ENCODE measurements around the gene QRFP. TPM values are rescaled to one million over a fixed set of nuclear protein-coding genes. Genes with fewer than 3 reads are reported as not detected.

QRFP gene
- total RNA-seq, 1 donor from 2014 or later: not detected

DNA sequence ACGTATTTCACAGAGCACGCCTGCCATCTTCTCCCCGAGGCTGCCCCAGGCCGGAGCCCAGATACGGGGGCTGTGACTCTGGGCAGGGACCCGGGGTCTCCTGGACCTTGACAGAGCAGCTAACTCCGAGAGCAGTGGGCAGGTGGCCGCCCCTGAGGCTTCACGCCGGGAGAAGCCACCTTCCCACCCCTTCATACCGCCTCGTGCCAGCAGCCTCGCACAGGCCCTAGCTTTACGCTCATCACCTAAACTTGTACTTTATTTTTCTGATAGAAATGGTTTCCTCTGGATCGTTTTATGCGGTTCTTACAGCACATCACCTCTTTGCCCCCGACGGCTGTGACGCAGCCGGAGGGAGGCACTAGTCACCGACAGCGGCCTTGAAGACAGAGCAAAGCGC is 9.6 kb downstream of the QRFP start:
- no peak for DNase-seq
- no peaks in the 10 kb centered on the region for H3K27me3 ChIP-seq
- peaks cover 85% of the 10 kb centered on the region for H3K36me3 ChIP-seq
- no peak overlapping the region for H3K27ac ChIP-seq
- H3K4me3 ChIP-seq: no peak overlapping the region
- no peaks in the 10 kb centered on the region for H3K4me1 ChIP-seq
- TF ChIP-seq, protein P1, sequence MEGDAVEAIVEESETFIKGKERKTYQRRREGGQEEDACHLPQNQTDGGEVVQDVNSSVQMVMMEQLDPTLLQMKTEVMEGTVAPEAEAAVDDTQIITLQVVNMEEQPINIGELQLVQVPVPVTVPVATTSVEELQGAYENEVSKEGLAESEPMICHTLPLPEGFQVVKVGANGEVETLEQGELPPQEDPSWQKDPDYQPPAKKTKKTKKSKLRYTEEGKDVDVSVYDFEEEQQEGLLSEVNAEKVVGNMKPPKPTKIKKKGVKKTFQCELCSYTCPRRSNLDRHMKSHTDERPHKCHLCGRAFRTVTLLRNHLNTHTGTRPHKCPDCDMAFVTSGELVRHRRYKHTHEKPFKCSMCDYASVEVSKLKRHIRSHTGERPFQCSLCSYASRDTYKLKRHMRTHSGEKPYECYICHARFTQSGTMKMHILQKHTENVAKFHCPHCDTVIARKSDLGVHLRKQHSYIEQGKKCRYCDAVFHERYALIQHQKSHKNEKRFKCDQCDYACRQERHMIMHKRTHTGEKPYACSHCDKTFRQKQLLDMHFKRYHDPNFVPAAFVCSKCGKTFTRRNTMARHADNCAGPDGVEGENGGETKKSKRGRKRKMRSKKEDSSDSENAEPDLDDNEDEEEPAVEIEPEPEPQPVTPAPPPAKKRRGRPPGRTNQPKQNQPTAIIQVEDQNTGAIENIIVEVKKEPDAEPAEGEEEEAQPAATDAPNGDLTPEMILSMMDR (IDR thresholded peaks at IDR 0.05): no peak
- no peaks in the 10 kb centered on the region for H3K9me3 ChIP-seq
- ATAC-seq: no peak
- intact Hi-C loops (cut with DNase I): no loop called here

DNA sequence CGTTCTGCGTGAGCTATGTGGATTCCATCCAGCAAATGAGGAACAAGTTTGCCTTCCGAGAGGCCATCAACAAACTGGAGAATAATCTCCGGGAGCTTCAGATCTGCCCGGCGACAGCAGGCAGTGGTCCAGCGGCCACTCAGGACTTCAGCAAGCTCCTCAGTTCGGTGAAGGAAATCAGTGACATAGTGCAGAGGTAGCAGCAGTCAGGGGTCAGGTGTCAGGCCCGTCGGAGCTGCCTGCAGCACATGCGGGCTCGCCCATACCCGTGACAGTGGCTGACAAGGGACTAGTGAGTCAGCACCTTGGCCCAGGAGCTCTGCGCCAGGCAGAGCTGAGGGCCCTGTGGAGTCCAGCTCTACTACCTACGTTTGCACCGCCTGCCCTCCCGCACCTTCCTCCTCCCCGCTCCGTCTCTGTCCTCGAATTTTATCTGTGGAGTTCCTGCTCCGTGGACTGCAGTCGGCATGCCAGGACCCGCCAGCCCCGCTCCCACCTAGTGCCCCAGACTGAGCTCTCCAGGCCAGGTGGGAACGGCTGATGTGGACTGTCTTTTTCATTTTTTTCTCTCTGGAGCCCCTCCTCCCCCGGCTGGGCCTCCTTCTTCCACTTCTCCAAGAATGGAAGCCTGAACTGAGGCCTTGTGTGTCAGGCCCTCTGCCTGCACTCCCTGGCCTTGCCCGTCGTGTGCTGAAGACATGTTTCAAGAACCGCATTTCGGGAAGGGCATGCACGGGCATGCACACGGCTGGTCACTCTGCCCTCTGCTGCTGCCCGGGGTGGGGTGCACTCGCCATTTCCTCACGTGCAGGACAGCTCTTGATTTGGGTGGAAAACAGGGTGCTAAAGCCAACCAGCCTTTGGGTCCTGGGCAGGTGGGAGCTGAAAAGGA is 10.9 kb downstream of the QRFP start:
- ATAC-seq: no peak
- Histone ChIP-seq H3K4me3 (no peak overlapping the region), H3K27ac (no peak overlapping the region), H3K4me1 (no peaks in the 10 kb centered on the region), H3K36me3 (peaks cover 97% of the 10 kb centered on the region), H3K27me3 (no peaks in the 10 kb centered on the region), H3K9me3 (no peaks in the 10 kb centered on the region)
- TF ChIP-seq, protein P1 (IDR thresholded peaks at IDR 0.05): no peak
- intact Hi-C loops (cut with DNase I): no loop called here
- DNase-seq: no peak

- Histone ChIP-seq H3K9me3 (no peaks in the 10 kb centered on the region), H3K4me3 (no peak overlapping the region), H3K27me3 (no peaks in the 10 kb centered on the region), H3K27ac (no peak overlapping the region), H3K36me3 (peaks cover 99% of the 10 kb centered on the region), H3K4me1 (no peaks in the 10 kb centered on the region)
- ATAC-seq (no peak), DNase-seq (no peak)
- TF ChIP-seq, protein P1 (IDR thresholded peaks at IDR 0.05): no peak
- intact Hi-C loops (cut with DNase I): no loop called here
Measured at GRCh38 chr9:130884542-130885483, 11.8 kb downstream of the QRFP start.

GRCh38 chr9:130884111-130884531 is 12.5 kb downstream of the QRFP start:
- ATAC-seq: no peak
- DNase-seq: no peak
- intact Hi-C loops (cut with DNase I): no loop called here
- no peaks in the 10 kb centered on the region for H3K27me3 ChIP-seq
- H3K9me3 ChIP-seq: no peaks in the 10 kb centered on the region
- H3K4me3 ChIP-seq: no peak overlapping the region
- H3K27ac ChIP-seq: no peak overlapping the region
- TF ChIP-seq, protein P1 (IDR thresholded peaks at IDR 0.05): no peak
- H3K4me1 ChIP-seq: no peaks in the 10 kb centered on the region
- H3K36me3 ChIP-seq: peaks cover 99% of the 10 kb centered on the region

DNA sequence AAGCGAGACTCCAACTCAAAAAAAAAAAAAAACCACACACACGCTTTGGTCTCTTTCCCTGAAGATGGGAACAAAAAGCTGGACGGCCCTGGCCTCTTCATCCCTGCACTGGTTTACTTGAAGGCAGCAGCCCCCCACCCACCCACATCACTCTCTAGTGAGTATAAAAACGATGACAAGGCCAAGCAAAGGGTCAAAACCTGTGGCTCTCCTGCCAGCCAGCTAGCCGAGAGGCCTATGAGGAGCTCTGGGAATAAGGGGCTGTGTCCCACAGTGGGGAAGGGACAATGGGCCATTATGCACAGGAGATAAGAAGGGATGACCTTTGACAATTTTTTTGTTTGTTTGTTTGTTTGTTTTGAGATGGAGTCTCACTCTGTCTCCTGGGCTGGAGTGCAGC is 13.1 kb downstream of the QRFP start:
- Histone ChIP-seq H3K9me3 (no peaks in the 10 kb centered on the region), H3K4me3 (no peak overlapping the region), H3K36me3 (peaks cover 99% of the 10 kb centered on the region), H3K4me1 (no peaks in the 10 kb centered on the region), H3K27ac (no peak overlapping the region), H3K27me3 (no peaks in the 10 kb centered on the region)
- TF ChIP-seq, protein P1 (IDR thresholded peaks at IDR 0.05): no peak
- no peak for ATAC-seq
- DNase-seq: no peak
- intact Hi-C loops (cut with DNase I): no loop called here
